Retina (tissue), 1 donor: ENCODE measurements around the gene PEDS1.
"Not testable (repeated sequence)": the region's sequence is repeated elsewhere in the genome, so short reads cannot be mapped to it uniquely, and the experiment has no call there.

ENCODE experiments used
- DNase-seq: peaks from one replicate; pipeline ENCODE4 v3.0.0-alpha.2; 2016

The PEDS1 gene

GRCh38 chr20:50152394-50153152 lies 950 bp downstream of the PEDS1 start:
- DNase-seq = no peak

GRCh38 chr20:50151034-50151743 lies 2.3 kb downstream of the PEDS1 start:
- no peak for DNase-seq

GRCh38 chr20:50149481-50150254 lies 3.9 kb downstream of the PEDS1 start:
- no peak for DNase-seq

- DNase-seq = no peak
Measured at GRCh38 chr20:50146732-50147662, 6.5 kb downstream of the PEDS1 start.

- DNase-seq = no peak
Measured at GRCh38 chr20:50146214-50146613, 7.3 kb downstream of the PEDS1 start.

GRCh38 chr20:50145566-50145965 lies 8.0 kb downstream of the PEDS1 start:
- DNase-seq = no peak

- no peak for DNase-seq
Measured at GRCh38 chr20:50144362-50144761, 9.2 kb downstream of the PEDS1 start.

- no peak for DNase-seq
Measured at GRCh38 chr20:50142812-50143211, 10.7 kb downstream of the PEDS1 start.

GRCh38 chr20:50141811-50142561 lies 11.5 kb downstream of the PEDS1 start:
- DNase-seq = no peak

- DNase-seq = no peak
Measured at GRCh38 chr20:50141018-50141675, 12.4 kb downstream of the PEDS1 start.

GRCh38 chr20:50140339-50140859 lies 13.1 kb downstream of the PEDS1 start:
- no peak for DNase-seq

- no peak for DNase-seq
Measured at GRCh38 chr20:50138479-50139393, 14.8 kb downstream of the PEDS1 start.

- DNase-seq = no peak
Measured at GRCh38 chr20:50138120-50138478, 15.4 kb downstream of the PEDS1 start.

GRCh38 chr20:50137702-50138101 lies 15.8 kb downstream of the PEDS1 start:
- not testable (repeated sequence) for DNase-seq

- no peak for DNase-seq
Measured at GRCh38 chr20:50136822-50137599, 16.5 kb downstream of the PEDS1 start.

- DNase-seq = not testable (repeated sequence)
Measured at GRCh38 chr20:50135157-50135556, 18.4 kb downstream of the PEDS1 start.

- no peak for DNase-seq
Measured at GRCh38 chr20:50133474-50134217, 19.9 kb downstream of the PEDS1 start.

GRCh38 chr20:50133041-50133440 lies 20.5 kb downstream of the PEDS1 start:
- DNase-seq = no peak
